Stimulated activated CD4-positive, alpha-beta T cell treated with anti-CD3 and anti-CD28 coated beads, Interleukin-4, amount 100 ng/mL, for 48 hours (primary cell): ENCODE data around the gene RAB11FIP3.
"Not testable (repeated sequence)": the region's sequence is repeated elsewhere in the genome, so short reads cannot be mapped to it uniquely, and the experiment has no call there.

ENCODE experiments used
- DNase-seq, 2 donors: peaks; one replicate each; pipeline ENCODE4 v3.0.0-alpha.2; 2020; ENCODE audit warnings: low read depth in 2 of 2

RAB11FIP3 gene

GRCh38 chr16:422179-422578, 3.3 kb upstream of the RAB11FIP3 start:
- not testable (repeated sequence) for DNase-seq

GRCh38 chr16:424033-424622, 1.3 kb upstream of the RAB11FIP3 start:
- DNase-seq, result no peak

DNA sequence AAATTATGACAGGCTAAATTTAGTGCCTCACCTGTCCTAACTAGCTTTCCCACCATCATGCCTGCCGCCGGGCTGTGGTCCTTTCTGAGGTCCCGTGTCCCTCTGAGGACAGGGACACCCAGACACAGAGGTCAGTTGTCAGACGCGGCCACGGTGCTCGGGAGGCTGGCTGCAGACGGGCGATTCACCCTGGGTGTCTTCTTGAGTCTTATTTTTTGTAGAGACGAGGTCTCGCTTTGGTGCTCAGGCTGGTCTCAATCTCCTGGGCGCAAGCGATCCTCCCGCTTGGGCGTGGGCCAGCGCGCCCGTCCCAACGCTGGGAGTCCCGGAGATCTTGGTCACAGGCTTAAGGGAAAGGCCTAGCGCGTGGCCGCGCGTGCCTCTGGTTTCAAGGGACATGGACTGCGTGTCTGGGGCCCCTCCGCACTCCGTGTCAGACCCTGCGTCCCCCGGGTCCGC, 797 bp upstream of the RAB11FIP3 start:
- no peak for DNase-seq

DNA sequence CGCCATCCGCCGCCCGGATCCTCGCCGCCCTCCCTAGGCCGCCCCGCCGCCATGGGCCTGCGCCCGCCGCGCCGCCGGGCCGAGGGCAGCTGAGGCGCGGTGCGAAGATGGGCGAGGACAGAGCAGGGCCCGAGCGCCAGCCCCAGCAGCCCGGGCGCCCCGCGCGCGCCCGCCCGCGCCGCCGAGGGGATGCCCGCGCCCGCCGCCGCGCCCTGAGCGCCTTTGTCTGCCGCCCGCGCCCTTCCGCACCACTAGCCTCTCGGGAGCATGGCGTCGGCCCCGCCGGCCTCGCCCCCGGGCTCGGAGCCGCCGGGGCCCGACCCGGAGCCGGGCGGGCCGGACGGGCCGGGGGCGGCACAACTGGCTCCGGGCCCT, 278 bp downstream of the RAB11FIP3 start:
- no peak for DNase-seq

DNA sequence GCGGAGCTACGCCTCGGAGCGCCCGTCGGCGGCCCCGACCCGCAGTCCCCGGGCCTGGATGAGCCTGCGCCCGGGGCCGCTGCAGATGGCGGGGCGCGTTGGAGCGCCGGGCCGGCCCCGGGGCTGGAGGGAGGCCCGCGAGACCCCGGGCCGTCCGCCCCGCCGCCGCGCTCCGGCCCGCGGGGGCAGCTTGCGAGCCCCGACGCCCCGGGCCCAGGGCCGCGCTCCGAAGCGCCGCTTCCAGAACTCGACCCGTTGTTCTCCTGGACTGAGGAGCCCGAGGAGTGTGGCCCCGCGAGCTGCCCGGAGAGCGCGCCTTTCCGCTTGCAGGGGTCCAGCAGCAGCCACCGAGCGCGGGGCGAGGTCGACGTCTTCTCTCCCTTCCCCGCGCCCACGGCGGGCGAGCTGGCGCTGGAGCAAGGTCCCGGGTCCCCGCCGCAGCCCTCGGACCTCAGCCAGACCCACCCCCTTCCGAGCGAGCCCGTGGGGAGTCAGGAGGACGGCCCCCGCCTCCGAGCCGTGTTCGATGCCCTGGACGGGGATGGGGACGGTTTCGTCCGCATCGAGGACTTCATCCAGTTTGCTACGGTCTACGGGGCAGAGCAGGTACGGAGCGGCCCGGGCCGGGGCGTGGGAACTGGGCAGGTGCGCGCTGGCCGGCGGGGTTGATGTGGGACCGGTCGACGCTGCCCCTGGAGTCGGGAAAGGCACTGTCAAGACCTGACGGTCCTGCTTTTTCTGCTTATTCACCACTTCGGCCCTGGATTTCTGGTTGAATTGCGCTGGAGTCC, 861 bp downstream of the RAB11FIP3 start:
- DNase-seq, result no peak

GRCh38 chr16:426906-427249, 1.4 kb downstream of the RAB11FIP3 start:
- DNase-seq, result no peak

DNA sequence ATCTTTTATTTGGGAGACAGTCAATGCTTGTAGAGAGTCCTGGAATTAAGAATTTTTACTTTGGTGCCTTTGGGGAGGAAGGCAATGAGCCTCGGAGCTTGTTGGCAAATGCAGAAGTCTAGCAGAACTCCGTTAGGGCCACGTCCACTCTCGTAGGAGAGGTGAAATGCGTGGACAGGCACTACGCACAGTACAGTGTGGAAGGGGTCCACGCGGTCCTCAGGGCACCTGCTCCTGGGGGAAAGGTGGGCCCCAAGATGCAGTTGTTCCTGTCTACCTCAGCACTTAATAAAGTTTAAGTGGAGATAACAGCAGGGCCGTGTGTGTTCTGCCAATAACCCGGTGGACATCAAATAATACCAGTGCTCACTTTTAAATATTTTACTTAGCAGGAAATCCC, 1.8 kb downstream of the RAB11FIP3 start:
- no peak for DNase-seq

DNA sequence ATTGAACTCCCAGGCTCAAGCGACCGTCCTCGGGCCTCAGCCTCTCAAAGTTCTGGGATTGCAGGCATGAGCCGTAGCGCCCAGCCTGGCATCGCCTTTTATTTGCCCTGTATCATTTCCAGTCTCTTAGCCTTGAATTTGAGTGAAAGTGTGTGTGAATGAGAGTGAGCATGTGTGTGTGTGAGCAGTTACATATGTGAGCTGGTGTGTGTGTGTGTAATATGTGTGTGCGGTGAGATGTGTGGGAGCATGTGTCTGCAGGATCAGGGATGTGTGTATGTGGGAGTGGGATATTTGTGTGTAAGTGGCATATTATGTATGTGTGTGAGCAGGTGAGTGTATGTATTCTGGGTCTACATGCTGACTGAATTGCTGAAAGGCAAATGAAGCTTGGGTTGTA, 5.5 kb downstream of the RAB11FIP3 start:
- DNase-seq, result no peak

- no peak for DNase-seq
These were observed 15.2 kb downstream of the RAB11FIP3 start for GRCh38 chr16:440627-441026.

GRCh38 chr16:441447-441846, 16.0 kb downstream of the RAB11FIP3 start:
- DNase-seq, result no peak

DNA sequence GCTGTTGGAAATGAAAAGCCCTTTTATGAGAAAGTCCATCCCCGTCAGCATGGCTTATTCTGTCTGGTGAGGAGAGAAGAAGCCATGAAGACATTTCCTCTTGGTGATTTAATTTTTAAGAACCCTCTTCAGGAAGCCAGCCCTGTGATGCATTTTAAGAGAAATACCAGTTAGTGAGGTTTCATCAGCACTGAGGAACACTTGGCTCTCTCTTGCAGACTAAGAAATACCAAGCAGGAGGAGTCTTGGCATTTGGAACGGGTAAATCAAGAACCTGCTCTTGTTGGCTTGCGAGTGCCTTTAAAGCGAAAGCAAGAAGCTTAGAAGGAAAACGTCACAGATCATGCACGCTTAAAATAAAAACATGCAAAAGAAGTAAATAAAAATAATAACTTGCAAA, 17.5 kb downstream of the RAB11FIP3 start:
- DNase-seq, result no peak

- DNase-seq, result no peak
These were observed 18.6 kb downstream of the RAB11FIP3 start for GRCh38 chr16:444027-444426.

- DNase-seq, result no peak
These were observed 20.1 kb downstream of the RAB11FIP3 start for GRCh38 chr16:445566-445965.

- no peak for DNase-seq
These were observed 24.9 kb downstream of the RAB11FIP3 start for GRCh38 chr16:450385-450784.

- DNase-seq, result no peak
These were observed 25.5 kb downstream of the RAB11FIP3 start for GRCh38 chr16:450785-451512.

- no peak for DNase-seq
These were observed 29.0 kb downstream of the RAB11FIP3 start for GRCh38 chr16:454397-454940.

DNA sequence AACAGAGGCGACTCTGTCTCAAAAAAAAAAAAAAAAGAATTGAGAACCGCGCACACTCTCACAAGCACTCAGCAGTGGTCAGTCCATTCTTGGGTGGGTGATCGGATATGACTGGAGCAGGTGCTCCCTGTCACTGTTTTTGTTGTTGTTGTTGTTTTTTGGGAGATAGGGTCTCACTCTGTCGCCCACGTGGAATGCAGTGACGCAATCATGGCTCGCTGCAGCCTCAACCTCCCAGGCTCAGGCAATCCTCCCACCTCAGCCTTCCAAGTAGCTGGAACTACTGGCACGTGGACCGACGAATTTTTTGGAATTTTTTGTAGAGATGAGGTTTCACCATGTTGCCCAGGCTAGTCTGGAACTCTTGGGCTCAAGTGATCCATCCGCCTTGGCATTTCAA, 30.0 kb downstream of the RAB11FIP3 start:
- DNase-seq, result no peak

DNA sequence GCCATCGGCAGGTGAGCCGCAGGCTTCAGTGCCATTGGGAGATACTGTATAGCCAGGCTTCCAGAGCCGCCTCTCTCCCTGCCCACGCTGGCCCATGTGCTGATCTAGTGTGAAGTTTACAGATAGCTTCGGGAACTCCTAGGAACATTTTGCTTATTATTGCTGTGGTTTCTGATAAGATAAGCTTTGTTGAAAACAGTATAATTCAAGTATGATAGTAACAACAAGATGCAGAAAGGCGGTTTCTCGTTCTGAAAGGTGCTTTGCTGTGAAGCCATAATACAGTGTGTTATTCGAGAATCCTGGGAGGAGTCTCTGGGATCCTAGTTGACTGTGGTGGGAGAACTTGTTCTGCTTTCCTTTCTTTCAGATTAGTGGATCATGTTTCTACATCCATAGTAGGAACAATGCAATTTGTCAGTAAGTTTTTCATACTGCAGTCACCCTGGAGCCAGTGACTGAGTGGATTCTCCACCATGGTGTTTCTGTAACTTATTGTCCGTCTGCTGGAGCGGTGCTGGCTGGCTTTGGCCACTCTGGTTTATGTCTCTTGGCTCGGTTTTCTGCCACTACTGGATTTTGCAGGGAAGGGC, 31.5 kb downstream of the RAB11FIP3 start:
- DNase-seq, result no peak

GRCh38 chr16:457732-458400, 32.4 kb downstream of the RAB11FIP3 start:
- no peak for DNase-seq

DNA sequence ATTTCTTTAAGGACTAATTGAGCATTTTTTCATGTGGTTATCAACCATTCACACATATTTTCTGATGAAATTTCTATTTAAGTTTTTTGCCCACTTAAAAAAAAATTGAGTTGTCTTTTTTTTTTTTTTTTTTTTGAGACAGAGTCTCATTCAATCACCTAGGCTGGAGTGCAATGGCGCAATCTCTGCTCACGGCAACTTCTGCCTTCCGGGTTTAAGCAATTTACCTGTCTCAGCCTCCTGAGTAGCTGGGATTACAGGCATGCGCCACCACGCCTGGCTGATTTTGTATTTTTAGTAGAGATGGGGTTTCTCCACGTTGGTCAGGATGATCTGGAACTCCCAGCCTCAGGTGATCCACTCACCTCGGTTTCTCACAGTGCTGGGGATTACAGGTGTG, 34.3 kb downstream of the RAB11FIP3 start:
- no peak for DNase-seq

DNA sequence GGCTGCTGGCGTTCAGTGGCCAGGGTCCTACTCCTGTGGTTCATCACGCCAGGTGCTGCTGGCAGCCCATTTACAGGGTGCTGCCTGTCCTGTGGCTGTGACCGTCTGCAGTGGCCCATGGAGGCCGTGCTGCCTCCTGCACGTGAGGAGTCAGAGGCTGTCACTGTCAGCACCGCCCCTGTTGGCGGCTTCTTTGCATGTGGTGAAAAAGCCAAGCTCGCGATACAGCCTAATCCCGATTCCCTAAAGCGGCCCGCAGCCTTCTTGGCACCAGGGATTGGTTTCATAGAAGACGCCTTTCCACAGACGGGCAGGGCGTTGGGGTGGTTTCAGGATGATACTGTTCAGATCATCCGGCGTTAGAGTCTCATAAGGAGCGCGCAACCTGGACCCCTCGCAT, 35.3 kb downstream of the RAB11FIP3 start:
- DNase-seq, result no peak

- DNase-seq, result no peak
These were observed 37.6 kb downstream of the RAB11FIP3 start for GRCh38 chr16:463071-463470.
